Measurements from ENCODE around the gene SCAI. TPM values are rescaled to one million over a fixed set of nuclear protein-coding genes. Genes with fewer than 3 reads are reported as not detected.
"Not testable (repeated sequence)": the region's sequence is repeated elsewhere in the genome, so short reads cannot be mapped to it uniquely, and the experiment has no call there.

The SCAI gene
- polyA plus RNA-seq = 1 to 10 TPM in 2 of 4 donors, under 1 TPM in 2; under 0.01 to 7.2 (median 0.69) TPM
- long read RNA-seq, donor 1 = 0 reads
- long read RNA-seq, donor 2, full-length matches to known transcripts = 1 of 1 reads
- long read RNA-seq, donor 2, partial matches to known transcripts = 0 of 1 reads
- long read RNA-seq, donor 2, other reads (novel, unspliced or antisense) = 0 of 1 reads
- long read RNA-seq, donor 3 = 0 reads
- long read RNA-seq, donor 4 = 0 reads
- long read RNA-seq, donor 5 = 0 reads
- long read RNA-seq, donor 6 = 0 reads
- long read RNA-seq, donor 7 = 0 reads
- long read RNA-seq, donor 8 = 0 reads
- long read RNA-seq, donor 9 = 0 reads
- long read RNA-seq, donor 10, full-length matches to known transcripts = 2 of 32 reads
- long read RNA-seq, donor 10, partial matches to known transcripts = 24 of 32 reads
- long read RNA-seq, donor 10, other reads (novel, unspliced or antisense) = 6 of 32 reads

GRCh38 chr9:125143377-125144090 is at the start of gene SCAI:
TSS of gene SCAI (minus strand) at chr9:125143528. CDS start at chr9:125143437, 91 bp downstream.
- no peaks in the 10 kb centered on the region for H3K27me3 ChIP-seq (ENCODE audit: control insufficient read depth in 3 of 3, insufficient read depth in 3 of 3, low read length in 3 of 3)
- WGBS, 3 donors = 0 to 1% (median 1%) methylated on average over 39 to 46 of the region's 46 CpGs
- no peak within 1 kb of the TSS for H3K27ac ChIP-seq (ENCODE audit: low read depth in 1 of 3, low read length in 2 of 3)

GRCh38 chr9:125190361-125190801 is 47.1 kb upstream of the SCAI start:
- DNase-seq = peak in 1 of 2 donors; percentile 7
- Histone ChIP-seq H3K9me3 (ENCODE audit: control insufficient read depth in 2 of 2, insufficient read depth in 1 of 2, low read depth in 1 of 2, low read length in 1 of 2) (no peaks in the 10 kb centered on the region), H3K36me3 (ENCODE audit: control insufficient read depth in 3 of 3, insufficient read depth in 2 of 3, low read depth in 1 of 3, low read length in 3 of 3) (peaks cover 0 to 2% (median 0%) of the 10 kb centered on the region in 3 donors), H3K27me3 (ENCODE audit: control insufficient read depth in 3 of 3, insufficient read depth in 3 of 3, low read length in 3 of 3) (no peaks in the 10 kb centered on the region), H3K27ac (ENCODE audit: low read depth in 1 of 3, low read length in 2 of 3) (peak overlapping the region; percentile 85 to 97 (median 86)), H3K4me3 (ENCODE audit: low read depth in 1 of 3, low read length in 3 of 3) (peak overlapping the region; percentile 74 to 100 (median 98)), H3K4me1 (ENCODE audit: control insufficient read depth in 3 of 3, insufficient read depth in 2 of 3, low read depth in 1 of 3, low read length in 2 of 3) (peaks cover 0 to 9% (median 6%) of the 10 kb centered on the region in 3 donors)
- 56 to 60% (median 59%) methylated on average over 14 of the region's 14 CpGs for WGBS, 3 donors
- FAIRE-seq = no peak

More at GRCh38 chr9:125143377-125144090, at the start of gene SCAI:
- FAIRE-seq (no peak), DNase-seq (peak; percentile 99 to 100)
- no peaks in the 10 kb centered on the region for H3K4me1 ChIP-seq (ENCODE audit: control insufficient read depth in 3 of 3, insufficient read depth in 2 of 3, low read depth in 1 of 3, low read length in 2 of 3)
- H3K9me3 ChIP-seq (ENCODE audit: control insufficient read depth in 2 of 2, insufficient read depth in 1 of 2, low read depth in 1 of 2, low read length in 1 of 2) = no peaks in the 10 kb centered on the region
- H3K36me3 ChIP-seq (ENCODE audit: control insufficient read depth in 3 of 3, insufficient read depth in 2 of 3, low read depth in 1 of 3, low read length in 3 of 3) = peaks cover 0 to 14% (median 0%) of the 10 kb centered on the region in 3 donors
- peak within 1 kb of the TSS; percentile 67 to 89 (median 86) for H3K4me3 ChIP-seq (ENCODE audit: low read depth in 1 of 3, low read length in 3 of 3)

GRCh38 chr9:125189361-125190289 is 46.3 kb upstream of the SCAI start, which contains the start of gene PPP6C:
TSS of gene PPP6C (minus strand) at chr9:125189803. CDS start at chr9:125189718, 85 bp downstream.
- peak; percentile 96 to 99 for DNase-seq
- H3K9me3 ChIP-seq (ENCODE audit: control insufficient read depth in 2 of 2, insufficient read depth in 1 of 2, low read depth in 1 of 2, low read length in 1 of 2) = no peaks in the 10 kb centered on the region
- peaks cover 0 to 3% (median 0%) of the 10 kb centered on the region in 3 donors for H3K36me3 ChIP-seq (ENCODE audit: control insufficient read depth in 3 of 3, insufficient read depth in 2 of 3, low read depth in 1 of 3, low read length in 3 of 3)
- no peak for FAIRE-seq
- peaks cover 0 to 9% (median 6%) of the 10 kb centered on the region in 3 donors for H3K4me1 ChIP-seq (ENCODE audit: control insufficient read depth in 3 of 3, insufficient read depth in 2 of 3, low read depth in 1 of 3, low read length in 2 of 3)
- H3K27me3 ChIP-seq (ENCODE audit: control insufficient read depth in 3 of 3, insufficient read depth in 3 of 3, low read length in 3 of 3) = no peaks in the 10 kb centered on the region
- peak within 1 kb of the TSS; percentile 85 to 97 (median 86) for H3K27ac ChIP-seq (ENCODE audit: low read depth in 1 of 3, low read length in 2 of 3)
- peak within 1 kb of the TSS; percentile 74 to 100 (median 98) for H3K4me3 ChIP-seq (ENCODE audit: low read depth in 1 of 3, low read length in 3 of 3)
- WGBS, 3 donors = 0 to 1% (median 1%) methylated on average over 65 to 82 of the region's 82 CpGs

- Histone ChIP-seq H3K9me3 (ENCODE audit: control insufficient read depth in 2 of 2, insufficient read depth in 1 of 2, low read depth in 1 of 2, low read length in 1 of 2) (no peaks in the 10 kb centered on the region), H3K4me3 (ENCODE audit: low read depth in 1 of 3, low read length in 3 of 3) (peak overlapping the region; percentile 74 to 100 (median 98)), H3K36me3 (ENCODE audit: control insufficient read depth in 3 of 3, insufficient read depth in 2 of 3, low read depth in 1 of 3, low read length in 3 of 3) (peaks cover 0 to 5% (median 0%) of the 10 kb centered on the region in 3 donors), H3K27me3 (ENCODE audit: control insufficient read depth in 3 of 3, insufficient read depth in 3 of 3, low read length in 3 of 3) (no peaks in the 10 kb centered on the region), H3K27ac (ENCODE audit: low read depth in 1 of 3, low read length in 2 of 3) (peak overlapping the region; percentile 85 to 97 (median 86)), H3K4me1 (ENCODE audit: control insufficient read depth in 3 of 3, insufficient read depth in 2 of 3, low read depth in 1 of 3, low read length in 2 of 3) (peaks cover 0 to 9% (median 6%) of the 10 kb centered on the region in 3 donors)
- DNase-seq (peak in 1 of 2 donors; percentile 24), FAIRE-seq (no peak)
- WGBS, 3 donors = 0% methylated on average over 25 to 26 of the region's 26 CpGs
Observed at GRCh38 chr9:125189011-125189360, 45.7 kb upstream of the SCAI start.

- peak in 1 of 2 donors; percentile 31 for DNase-seq
- Histone ChIP-seq H3K36me3 (ENCODE audit: control insufficient read depth in 3 of 3, insufficient read depth in 2 of 3, low read depth in 1 of 3, low read length in 3 of 3) (peaks cover 0 to 7% (median 0%) of the 10 kb centered on the region in 3 donors), H3K4me1 (ENCODE audit: control insufficient read depth in 3 of 3, insufficient read depth in 2 of 3, low read depth in 1 of 3, low read length in 2 of 3) (peaks cover 0 to 5% (median 3%) of the 10 kb centered on the region in 3 donors), H3K27me3 (ENCODE audit: control insufficient read depth in 3 of 3, insufficient read depth in 3 of 3, low read length in 3 of 3) (no peaks in the 10 kb centered on the region), H3K4me3 (ENCODE audit: low read depth in 1 of 3, low read length in 3 of 3) (no peak overlapping the region), H3K27ac (ENCODE audit: low read depth in 1 of 3, low read length in 2 of 3) (no peak overlapping the region), H3K9me3 (ENCODE audit: control insufficient read depth in 2 of 2, insufficient read depth in 1 of 2, low read depth in 1 of 2, low read length in 1 of 2) (no peaks in the 10 kb centered on the region)
- WGBS, 3 donors = 57 to 75% (median 66%) methylated on average over 2 of the region's 2 CpGs
- no peak for FAIRE-seq
Observed at GRCh38 chr9:125183561-125183960, 40.2 kb upstream of the SCAI start.

- peaks cover 0 to 5% (median 3%) of the 10 kb centered on the region in 3 donors for H3K4me1 ChIP-seq (ENCODE audit: control insufficient read depth in 3 of 3, insufficient read depth in 2 of 3, low read depth in 1 of 3, low read length in 2 of 3)
- peaks cover 0 to 7% (median 0%) of the 10 kb centered on the region in 3 donors for H3K36me3 ChIP-seq (ENCODE audit: control insufficient read depth in 3 of 3, insufficient read depth in 2 of 3, low read depth in 1 of 3, low read length in 3 of 3)
- WGBS, 3 donors = 43 to 59% (median 49%) methylated on average over 2 of the region's 2 CpGs
- no peak overlapping the region for H3K4me3 ChIP-seq (ENCODE audit: low read depth in 1 of 3, low read length in 3 of 3)
- no peak overlapping the region for H3K27ac ChIP-seq (ENCODE audit: low read depth in 1 of 3, low read length in 2 of 3)
- no peak for FAIRE-seq
- DNase-seq = no peak
- H3K27me3 ChIP-seq (ENCODE audit: control insufficient read depth in 3 of 3, insufficient read depth in 3 of 3, low read length in 3 of 3) = no peaks in the 10 kb centered on the region
- no peaks in the 10 kb centered on the region for H3K9me3 ChIP-seq (ENCODE audit: control insufficient read depth in 2 of 2, insufficient read depth in 1 of 2, low read depth in 1 of 2, low read length in 1 of 2)
Observed at GRCh38 chr9:125183054-125183453, 39.7 kb upstream of the SCAI start.

GRCh38 chr9:125181756-125182155 is 38.4 kb upstream of the SCAI start:
- not testable (repeated sequence) for H3K4me3 ChIP-seq (ENCODE audit: low read depth in 1 of 3, low read length in 3 of 3); H3K36me3 ChIP-seq (ENCODE audit: control insufficient read depth in 3 of 3, insufficient read depth in 2 of 3, low read depth in 1 of 3, low read length in 3 of 3); H3K9me3 ChIP-seq (ENCODE audit: control insufficient read depth in 2 of 2, insufficient read depth in 1 of 2, low read depth in 1 of 2, low read length in 1 of 2); H3K4me1 ChIP-seq (ENCODE audit: control insufficient read depth in 3 of 3, insufficient read depth in 2 of 3, low read depth in 1 of 3, low read length in 2 of 3); FAIRE-seq; H3K27ac ChIP-seq (ENCODE audit: low read depth in 1 of 3, low read length in 2 of 3); DNase-seq; H3K27me3 ChIP-seq (ENCODE audit: control insufficient read depth in 3 of 3, insufficient read depth in 3 of 3, low read length in 3 of 3)
- WGBS, 3 donors = 94 to 95% (median 95%) methylated on average over 4 of the region's 4 CpGs

All from small intestine (tissue), 16 donors.